Epithelial cell of proximal tubule (primary cell): Measurements from ENCODE around the gene CDC27. TPM values are rescaled to one million over a fixed set of nuclear protein-coding genes. Genes with fewer than 3 reads are reported as not detected.

Source experiments
- DNase-seq: peaks from one replicate; pipeline ENCODE4 v3.0.0-alpha.2; 2011; ENCODE audit warnings: low read depth
- H3K4me3 ChIP-seq: 2 replicates; pipeline ENCODE4 v1.5.1; 2011; ENCODE audit warnings: low read depth, mild to moderate bottlenecking, low read length
- CTCF ChIP-seq: conservative IDR thresholded peaks from 2 replicates; pipeline ENCODE4 v1.5.1; 2012; ENCODE audit warnings: low read depth, mild to moderate bottlenecking, low read length
- total RNA-seq: library from RNA; depleted of rRNA; stranded (reverse); fragments of >200 nt; gene quantifications from 2 replicates; pipeline ENCODE4 v1.2.3, GENCODE V29; 2015

Gene CDC27, protein sequence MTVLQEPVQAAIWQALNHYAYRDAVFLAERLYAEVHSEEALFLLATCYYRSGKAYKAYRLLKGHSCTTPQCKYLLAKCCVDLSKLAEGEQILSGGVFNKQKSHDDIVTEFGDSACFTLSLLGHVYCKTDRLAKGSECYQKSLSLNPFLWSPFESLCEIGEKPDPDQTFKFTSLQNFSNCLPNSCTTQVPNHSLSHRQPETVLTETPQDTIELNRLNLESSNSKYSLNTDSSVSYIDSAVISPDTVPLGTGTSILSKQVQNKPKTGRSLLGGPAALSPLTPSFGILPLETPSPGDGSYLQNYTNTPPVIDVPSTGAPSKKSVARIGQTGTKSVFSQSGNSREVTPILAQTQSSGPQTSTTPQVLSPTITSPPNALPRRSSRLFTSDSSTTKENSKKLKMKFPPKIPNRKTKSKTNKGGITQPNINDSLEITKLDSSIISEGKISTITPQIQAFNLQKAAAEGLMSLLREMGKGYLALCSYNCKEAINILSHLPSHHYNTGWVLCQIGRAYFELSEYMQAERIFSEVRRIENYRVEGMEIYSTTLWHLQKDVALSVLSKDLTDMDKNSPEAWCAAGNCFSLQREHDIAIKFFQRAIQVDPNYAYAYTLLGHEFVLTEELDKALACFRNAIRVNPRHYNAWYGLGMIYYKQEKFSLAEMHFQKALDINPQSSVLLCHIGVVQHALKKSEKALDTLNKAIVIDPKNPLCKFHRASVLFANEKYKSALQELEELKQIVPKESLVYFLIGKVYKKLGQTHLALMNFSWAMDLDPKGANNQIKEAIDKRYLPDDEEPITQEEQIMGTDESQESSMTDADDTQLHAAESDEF
- total RNA-seq, result 28.1 and 73.9 TPM in 2 replicates

GRCh38 chr17:47188876-47189731, at the start of gene CDC27:
CDC27 (minus strand) TSS chr17:47189295; CDS start chr17:47189172, 123 bp downstream.
- TF ChIP-seq CTCF, result no peak
- H3K4me3 ChIP-seq, result peak within 1 kb of the TSS; percentile 75
- peak; percentile 89 for DNase-seq

GRCh38 chr17:47238321-47239010, 49.4 kb upstream of the CDC27 start:
- no peak overlapping the region for H3K4me3 ChIP-seq
- DNase-seq, result no peak
- TF ChIP-seq CTCF, result no peak

DNA sequence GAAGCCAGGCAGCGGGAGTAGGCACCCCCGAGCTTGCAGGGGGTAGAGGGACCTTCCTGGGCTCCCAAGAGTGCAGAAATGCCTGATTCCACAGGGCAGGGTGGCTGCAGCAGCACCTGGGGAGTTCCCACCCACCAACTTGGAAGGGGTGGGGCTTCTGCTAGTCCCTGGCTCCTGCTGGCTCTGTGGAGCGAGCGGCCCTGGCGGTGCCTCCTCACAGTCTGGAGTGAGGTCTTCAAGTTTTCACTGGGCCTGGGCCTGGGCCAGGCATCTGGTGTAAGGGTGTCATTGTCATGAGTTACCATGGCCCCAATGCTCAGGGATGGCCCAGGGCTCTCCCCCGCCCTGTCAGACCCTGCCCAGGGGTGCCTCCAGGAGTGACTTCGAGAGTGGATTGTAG, 48.7 kb upstream of the CDC27 start:
- no peak for TF ChIP-seq CTCF
- H3K4me3 ChIP-seq, result no peak overlapping the region
- no peak for DNase-seq

- no peak for DNase-seq
- TF ChIP-seq CTCF, result no peak
- no peak overlapping the region for H3K4me3 ChIP-seq
Observed at GRCh38 chr17:47235923-47236322, 46.8 kb upstream of the CDC27 start.

DNA sequence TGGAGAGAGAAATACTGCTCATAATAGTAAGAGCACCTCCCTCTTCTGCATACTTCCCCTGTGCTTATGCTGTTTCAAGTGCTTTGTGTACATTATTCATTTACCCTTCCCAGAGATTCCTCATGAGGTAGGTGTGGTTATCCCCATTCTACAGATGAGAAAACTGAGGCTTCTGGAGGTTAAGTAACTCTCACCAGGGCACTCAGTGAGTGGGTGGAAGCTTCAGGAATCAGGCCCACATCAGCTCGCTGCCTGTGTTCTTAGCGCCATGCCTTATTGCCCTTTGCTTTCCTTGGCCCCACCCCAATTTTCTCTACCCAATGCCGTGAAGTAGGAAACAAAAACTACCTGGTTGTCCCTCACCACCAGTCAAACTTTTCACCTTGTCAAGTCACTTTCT, 46.4 kb upstream of the CDC27 start:
- no peak for TF ChIP-seq CTCF
- H3K4me3 ChIP-seq, result no peak overlapping the region
- no peak for DNase-seq

GRCh38 chr17:47232465-47232864, 43.4 kb upstream of the CDC27 start:
- no peak for DNase-seq
- TF ChIP-seq CTCF, result no peak
- no peak overlapping the region for H3K4me3 ChIP-seq
